Lower lobe of right lung (tissue), 2 donors: ENCODE measurements around the gene FUOM. TPM values are rescaled to one million over a fixed set of nuclear protein-coding genes. Genes with fewer than 3 reads are reported as not detected.
A peak's percentile ranks its signal among the peaks of the same experiment; 100 is the strongest.
"Not testable (repeated sequence)": the region's sequence is repeated elsewhere in the genome, so short reads cannot be mapped to it uniquely, and the experiment has no call there.

Experiments used
- ATAC-seq, 2 donors: fragments of 200-7000 bp; cut with Tn5 transposase; one replicate each; pipeline ENCODE4 v1.9.1; 2020 to 2022; ENCODE audit warnings: mild to moderate bottlenecking in 2 of 2, moderate library complexity in 2 of 2
- DNase-seq: peaks from one replicate; pipeline ENCODE4 v3.0.0-alpha.2; 2020
- H3K27ac ChIP-seq: fragments of 200-600 bp; one replicate; pipeline ENCODE4 v1.8.0; 2022
- H3K27me3 ChIP-seq: fragments of 200-600 bp; one replicate; pipeline ENCODE4 v1.8.0; 2022; ENCODE audit warnings: low read depth
- H3K36me3 ChIP-seq: fragments of 200-600 bp; one replicate; pipeline ENCODE4 v1.8.0; 2022; ENCODE audit warnings: mild to moderate bottlenecking
- H3K4me1 ChIP-seq: fragments of 200-600 bp; one replicate; pipeline ENCODE4 v1.8.0; 2022
- H3K4me3 ChIP-seq: fragments of 200-600 bp; one replicate; pipeline ENCODE4 v1.8.0; 2022; ENCODE audit warnings: mild to moderate bottlenecking
- H3K9me3 ChIP-seq: fragments of 200-600 bp; one replicate; pipeline ENCODE4 v1.8.0; 2022
- CTCF ChIP-seq: fragments of 200-600 bp; IDR thresholded peaks from one replicate; pipeline ENCODE4 v1.8.0; 2022; ENCODE audit warnings: antibody characterized with exemption, mild to moderate bottlenecking
- intact Hi-C: fragments of 100-400 bp; cut with DNase I; formaldehyde crosslinking; loops from one replicate; pipeline ENCODE4 v1.11.0; 2022
- total RNA-seq: library from RNA; stranded (reverse); fragmentation: NEBNext Ultra II Directional; extraction: Animal tissue kit (Norgen Biotek cat#: 25700); gene quantifications from one replicate; pipeline ENCODE4 v1.2.1, GENCODE V29; 2021
- donor health status: DM: no; HTN: yes; CAD: no; lungs with severe emphysema.

Gene FUOM
- total RNA-seq, 1 donor from 2014 or later = 31.0 TPM

- ATAC-seq = no peak
- no peak for TF ChIP-seq CTCF
- intact Hi-C loops = no loop called here
These were observed 17.7 kb upstream of the FUOM start for GRCh38 chr10:133375357-133376115.

GRCh38 chr10:133373174-133374090 is 15.6 kb upstream of the FUOM start, which contains the start of gene ECHS1:
TSS of gene ECHS1 (minus strand) at chr10:133373354. CDS start at chr10:133373333, 21 bp downstream.
- ATAC-seq = peak; percentile 98 to 99
- peaks cover 25% of the 10 kb centered on the region for H3K4me1 ChIP-seq
- no peak for TF ChIP-seq CTCF
- H3K27me3 ChIP-seq = no peaks in the 10 kb centered on the region
- intact Hi-C loops = no loop called here
- peak within 1 kb of the TSS; percentile 90 for H3K27ac ChIP-seq
- peaks cover 31% of the 10 kb centered on the region for H3K36me3 ChIP-seq
- no peaks in the 10 kb centered on the region for H3K9me3 ChIP-seq
- peak; percentile 98 for DNase-seq
- H3K4me3 ChIP-seq = peak within 1 kb of the TSS; percentile 70

More at GRCh38 chr10:133375357-133376115, 17.7 kb upstream of the FUOM start:
- Histone ChIP-seq H3K9me3 (no peaks in the 10 kb centered on the region), H3K27ac (no peak overlapping the region), H3K36me3 (peaks cover 10% of the 10 kb centered on the region), H3K4me3 (no peak overlapping the region), H3K4me1 (peaks cover 37% of the 10 kb centered on the region), H3K27me3 (no peaks in the 10 kb centered on the region)
- no peak for DNase-seq

- intact Hi-C loops = no loop called here
- no peak for TF ChIP-seq CTCF
- ATAC-seq (peak; percentile 2 to 3), DNase-seq (peak; percentile 55)
- Histone ChIP-seq H3K36me3 (peaks cover 40% of the 10 kb centered on the region), H3K27ac (no peak overlapping the region), H3K27me3 (no peaks in the 10 kb centered on the region), H3K9me3 (no peaks in the 10 kb centered on the region), H3K4me3 (peak overlapping the region; percentile 70), H3K4me1 (peaks cover 18% of the 10 kb centered on the region)
These were observed 14.7 kb upstream of the FUOM start for GRCh38 chr10:133372507-133372906.

- DNase-seq (peak; percentile 38), ATAC-seq (no peak)
- Histone ChIP-seq H3K4me3 (no peak overlapping the region), H3K9me3 (no peaks in the 10 kb centered on the region), H3K4me1 (peaks cover 17% of the 10 kb centered on the region), H3K36me3 (peaks cover 63% of the 10 kb centered on the region), H3K27ac (no peak overlapping the region), H3K27me3 (no peaks in the 10 kb centered on the region)
- no peak for TF ChIP-seq CTCF
- intact Hi-C loops = no loop called here
These were observed 12.4 kb upstream of the FUOM start for GRCh38 chr10:133370030-133370786.

- no peak for ATAC-seq
- H3K4me3 ChIP-seq = no peak overlapping the region
- intact Hi-C loops = no loop called here
- H3K36me3 ChIP-seq = peaks cover 77% of the 10 kb centered on the region
- H3K9me3 ChIP-seq = no peaks in the 10 kb centered on the region
- no peak for DNase-seq
- TF ChIP-seq CTCF = no peak
- peaks cover 9% of the 10 kb centered on the region for H3K4me1 ChIP-seq
- no peaks in the 10 kb centered on the region for H3K27me3 ChIP-seq
- H3K27ac ChIP-seq = no peak overlapping the region
These were observed 10.3 kb upstream of the FUOM start for GRCh38 chr10:133368153-133368552.

GRCh38 chr10:133367461-133367860 is 9.6 kb upstream of the FUOM start:
- H3K36me3 ChIP-seq = peaks cover 83% of the 10 kb centered on the region

More at GRCh38 chr10:133367461-133367860, 9.6 kb upstream of the FUOM start:
- H3K4me3 ChIP-seq, H3K27ac ChIP-seq, intact Hi-C loops, H3K27me3 ChIP-seq, DNase-seq, H3K9me3 ChIP-seq, ATAC-seq, H3K4me1 ChIP-seq: not testable (repeated sequence)
